ENCODE data around the gene SP2.

- TF ChIP-seq FOXA1 (IDR thresholded peaks at IDR 0.05) (no peak), FOXA1 (CRISPR knock-in tag; IDR thresholded peaks at IDR 0.05) (no peak), HMG20A (CRISPR knock-in tag; IDR thresholded peaks at IDR 0.05; ENCODE audit: borderline replicate concordance) (no peak), ZFX (CRISPR knock-in tag; IDR thresholded peaks at IDR 0.05; ENCODE audit: low read depth) (peak; percentile 54; the same call in 1 of the 2 replicates), EZH2 (conservative IDR thresholded peaks at IDR 0.05; ENCODE audit: low read depth, low read length) (no peak), JUND (CRISPR knock-in tag; IDR thresholded peaks at IDR 0.05) (peak; percentile 36; the same call in 1 of the 2 replicates), CBX2 (IDR thresholded peaks at IDR 0.05; ENCODE audit: low read depth, low read length) (no peak), CBX2 (CRISPR knock-in tag; IDR thresholded peaks at IDR 0.05; ENCODE audit: low read depth) (no peak), ZNF362 (CRISPR knock-in tag; IDR thresholded peaks at IDR 0.05; ENCODE audit: borderline replicate concordance) (no peak), PRMT3 (CRISPR knock-in tag; IDR thresholded peaks at IDR 0.05; ENCODE audit: borderline replicate concordance, low read depth) (no peak), MTA3 (CRISPR knock-in tag; IDR thresholded peaks at IDR 0.05) (no peak), MAX (IDR thresholded peaks at IDR 0.05) (0 out of 2 replicates have a peak, but pooled peaks have one; percentile 36)
These were observed 50.9 kb downstream of the SP2 start for GRCh38 chr17:47946929-47947397.

Measured in HepG2 (cell line).